ENCODE data around the gene PTPRS.

DNA sequence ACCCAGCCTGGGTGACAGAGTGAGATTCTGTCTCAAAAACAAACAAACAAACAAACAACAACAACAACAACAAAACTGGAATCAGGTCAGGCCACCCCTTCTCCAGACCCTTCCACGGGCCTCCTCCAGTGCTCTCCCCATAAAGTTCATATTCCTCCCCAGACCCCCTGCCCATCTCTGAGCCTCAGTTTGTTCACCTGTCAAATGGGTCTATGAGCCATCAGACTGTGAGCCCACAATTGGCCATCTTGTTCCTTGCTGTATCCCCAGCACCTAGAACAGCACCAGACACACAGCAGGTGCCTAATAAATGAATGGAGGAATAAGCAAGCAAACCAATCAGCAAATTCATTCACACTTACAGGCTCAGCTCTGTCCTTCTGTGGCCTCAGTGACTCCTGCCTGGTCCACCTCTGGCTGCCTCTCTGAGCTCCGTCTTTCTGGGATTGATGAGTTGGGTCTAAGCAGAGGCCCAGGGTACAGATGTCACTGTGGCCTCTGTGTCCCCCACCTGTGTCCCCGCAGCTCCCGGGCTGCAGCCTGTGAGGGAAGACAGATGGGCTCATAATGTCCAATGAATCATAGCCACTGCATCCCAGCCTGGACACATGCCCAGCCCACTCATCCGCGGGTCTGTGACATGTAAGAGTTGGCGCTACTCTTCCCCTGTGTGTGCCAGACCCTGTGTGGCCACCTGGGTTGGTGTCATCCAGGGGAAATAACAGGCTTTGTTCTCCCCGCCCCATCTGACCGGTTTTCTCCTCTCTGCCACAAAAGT, 19.6 kb upstream of the PTPRS start:
- no peak for TF ChIP-seq EZH2 (IDR thresholded peaks at IDR 0.05)
- no peak for TF ChIP-seq POLR2AphosphoS5 (IDR thresholded peaks at IDR 0.05; ENCODE audit: borderline replicate concordance, low read depth, low read length)
- TF ChIP-seq FOXP2 (optimal IDR thresholded peaks at IDR 0.05; ENCODE audit: control extremely low read depth, extremely low read length, insufficient read depth), result no peak

Data from SK-N-MC (cell line).